GM12891 (cell line): Measurements from ENCODE around the gene ACTL7B.

Experiments
- POLR2A ChIP-seq: IDR thresholded peaks from 2 replicates; pipeline ENCODE4 v1.6.1; 2011; ENCODE audit warnings: low read depth, low read length, control low read depth
- POLR2AphosphoS5 ChIP-seq: IDR thresholded peaks from 2 replicates; pipeline ENCODE4 v1.6.1; 2011; ENCODE audit warnings: low read depth, low read length, control low read depth
- SPI1 ChIP-seq: IDR thresholded peaks from 2 replicates; pipeline ENCODE4 v1.6.1; 2011; ENCODE audit warnings: low read depth, low read length, control low read depth
- TAF1 ChIP-seq: IDR thresholded peaks from 2 replicates; pipeline ENCODE4 v1.6.1; 2011; ENCODE audit warnings: low read depth, low read length, control low read depth

DNA sequence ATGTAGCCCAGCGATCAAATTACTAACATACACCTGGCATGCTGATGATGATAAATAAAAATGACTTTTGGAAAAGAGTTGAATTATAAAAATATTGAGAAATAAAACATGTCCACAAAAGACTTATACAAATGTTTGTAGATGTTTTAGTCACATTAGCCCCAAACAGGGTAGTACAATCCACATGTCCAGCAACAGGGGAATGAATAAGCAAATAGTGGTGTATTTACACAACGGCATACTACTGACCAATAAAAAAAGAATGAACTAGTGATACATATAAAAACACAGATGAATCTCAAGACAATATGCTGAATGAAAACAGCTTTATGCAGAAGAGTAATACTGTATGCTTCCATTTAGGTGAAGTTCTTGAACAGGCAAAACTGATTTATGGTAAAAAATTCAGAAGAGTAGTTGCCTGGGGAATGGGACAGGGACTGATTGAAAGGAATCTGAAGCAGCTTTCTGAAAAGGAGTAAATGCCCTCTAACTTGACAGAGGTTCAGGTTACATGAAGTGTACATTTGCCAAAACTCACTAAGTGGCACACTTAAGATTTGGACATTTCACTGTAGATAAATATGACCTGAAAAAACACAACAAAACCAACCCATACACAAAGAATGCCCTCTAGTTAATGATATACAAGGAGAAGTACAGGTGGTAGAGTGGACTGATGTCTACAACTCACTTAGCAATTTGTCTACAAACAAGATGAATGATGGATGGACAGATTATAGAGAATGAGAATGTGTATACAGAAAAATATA is 41.7 kb upstream of the ACTL7B start:
- TF ChIP-seq SPI1, result no peak
- no peak for TF ChIP-seq POLR2AphosphoS5
- no peak for TF ChIP-seq POLR2A
- TF ChIP-seq TAF1, result no peak
